Islet precursor cell (in vitro differentiated cells): Measurements from ENCODE around the gene SELPLG.
"Not testable (repeated sequence)": the region's sequence is repeated elsewhere in the genome, so short reads cannot be mapped to it uniquely, and the experiment has no call there.

Experiments
- DNase-seq: peaks from one replicate; pipeline ENCODE4 v3.0.0-alpha.2; 2018

SELPLG gene

DNA sequence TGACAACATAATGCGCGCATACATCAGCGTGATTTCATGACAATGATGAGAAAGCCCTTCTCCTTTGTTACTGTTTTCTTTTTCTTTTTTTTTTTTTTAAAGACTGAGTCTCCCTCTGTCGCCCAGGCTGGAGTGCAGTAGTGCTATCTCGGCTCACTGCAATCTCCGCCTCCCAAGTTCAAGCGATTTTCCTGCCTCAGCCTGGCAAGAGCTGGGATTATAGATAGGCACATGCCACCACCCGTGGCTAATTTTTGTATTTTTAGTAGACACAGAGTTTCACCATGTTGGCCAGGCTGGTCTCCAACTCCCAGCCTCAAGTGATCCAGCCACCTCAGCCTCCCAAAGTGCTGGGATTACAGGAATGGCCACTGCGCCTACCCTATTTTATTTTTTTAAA, 20.9 kb upstream of the SELPLG start:
- not testable (repeated sequence) for DNase-seq

DNA sequence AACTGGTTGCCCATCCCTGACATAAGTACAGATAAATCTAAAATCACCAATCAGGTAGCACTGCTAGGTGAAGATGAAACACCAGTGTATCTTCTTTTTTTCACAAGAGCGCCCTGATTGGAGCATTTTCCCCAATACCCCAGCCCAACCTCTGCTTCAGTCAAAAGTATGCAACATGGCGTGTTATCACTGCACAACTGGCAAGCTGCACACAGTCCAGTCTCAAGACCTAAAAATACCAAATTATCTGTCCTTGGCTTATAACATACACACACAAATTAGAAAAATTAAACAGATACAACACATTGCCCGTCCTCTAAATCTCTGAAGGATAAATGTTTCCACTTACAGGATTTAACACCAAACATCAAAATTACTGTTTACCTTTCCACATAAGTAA, 20.2 kb upstream of the SELPLG start:
- DNase-seq: no peak

DNA sequence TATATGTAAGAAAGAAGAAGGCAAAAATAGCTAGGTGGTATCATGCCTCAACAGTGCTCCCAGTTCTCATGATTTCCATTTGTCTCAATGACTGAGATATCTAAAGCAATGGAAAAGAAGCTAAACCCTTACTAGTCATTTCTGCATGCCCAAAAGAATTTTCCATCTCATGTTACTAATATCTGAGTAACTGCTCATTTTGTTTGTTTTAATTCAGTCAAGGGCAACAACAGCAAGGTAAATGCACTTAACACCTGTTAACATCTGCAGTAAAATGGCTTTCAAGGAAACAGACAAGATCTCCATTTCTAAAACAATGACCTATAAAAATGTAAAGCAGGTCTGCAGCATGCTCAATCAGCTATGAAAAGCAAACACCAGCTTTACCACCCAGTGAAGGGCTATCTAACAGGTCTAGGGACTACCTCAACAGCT, 19.4 kb upstream of the SELPLG start:
- DNase-seq: no peak

GRCh38 chr12:108650083-108650482, 16.4 kb upstream of the SELPLG start:
- DNase-seq: no peak

- peak; percentile 90 for DNase-seq
Measured at GRCh38 chr12:108649669-108650068, 16.0 kb upstream of the SELPLG start.

DNA sequence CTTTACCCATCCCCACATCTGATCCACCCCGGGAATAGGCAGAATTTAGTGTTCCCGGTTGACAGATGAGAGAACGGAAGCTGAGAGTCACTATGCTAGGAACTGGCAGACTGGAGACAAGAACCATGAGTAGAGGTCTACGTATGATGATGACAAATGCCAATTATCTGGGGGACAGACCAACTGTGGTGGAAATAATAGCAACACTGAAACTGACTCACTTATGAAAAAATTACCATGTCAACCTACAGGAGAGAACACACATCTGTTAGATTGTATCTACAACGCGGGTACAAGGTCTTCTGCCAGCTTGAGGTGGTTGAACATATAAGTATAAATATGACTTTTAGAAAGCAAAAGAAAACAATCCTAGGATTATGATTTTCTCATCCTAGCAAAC, 15.4 kb upstream of the SELPLG start:
- DNase-seq: no peak

DNA sequence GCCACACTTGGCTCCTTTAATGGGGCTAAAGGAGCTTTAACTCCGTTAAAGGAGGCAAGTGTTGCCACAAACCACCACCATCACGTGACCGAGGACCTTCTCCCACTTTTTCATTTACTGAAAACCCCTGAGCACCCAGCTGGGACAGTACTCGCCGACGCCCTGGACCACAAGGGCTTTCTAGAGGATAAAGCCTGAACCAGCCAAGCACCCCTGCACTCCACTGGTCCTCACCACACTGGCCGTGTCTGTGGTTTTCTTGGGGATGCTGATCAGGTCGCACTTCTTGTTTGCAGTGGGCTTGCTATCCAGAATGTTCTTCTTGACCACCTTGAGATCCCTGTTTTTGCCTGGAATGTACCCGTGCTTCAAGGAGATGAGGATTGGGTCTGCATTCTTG, 14.7 kb upstream of the SELPLG start:
- no peak for DNase-seq

DNA sequence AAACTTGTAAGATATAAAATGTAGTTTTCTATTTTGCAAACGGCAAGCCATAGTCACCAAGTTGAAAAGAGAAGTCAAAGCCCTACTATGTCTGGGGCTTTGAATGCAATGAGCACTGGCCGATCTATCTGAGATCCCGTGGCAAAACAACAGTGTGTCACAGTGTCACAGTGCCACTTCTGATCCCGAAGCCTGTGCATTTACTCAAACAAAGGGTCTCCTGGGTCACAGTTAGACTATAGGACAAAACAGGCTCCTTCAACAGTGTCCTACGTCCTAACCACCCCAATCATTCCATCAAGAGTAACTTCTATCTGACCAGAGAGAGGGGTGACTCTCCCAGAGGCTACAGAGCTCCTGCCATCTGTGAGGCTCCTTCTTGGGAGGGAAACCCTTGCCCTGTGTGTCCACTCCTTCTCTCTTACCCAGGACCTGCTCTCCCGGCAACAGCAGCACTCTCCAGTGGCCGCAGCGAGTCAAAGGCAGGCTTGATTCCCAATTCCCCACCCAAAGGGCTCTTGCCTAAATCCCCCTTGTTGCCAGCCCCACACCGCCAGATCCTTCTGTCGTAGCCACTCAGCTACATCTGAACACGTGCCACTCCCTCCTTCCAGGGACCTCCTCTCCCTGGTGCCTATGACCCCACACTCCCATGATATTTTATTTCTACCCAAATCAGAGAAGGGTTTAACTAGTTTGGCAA, 14.0 kb upstream of the SELPLG start:
- DNase-seq: no peak

- DNase-seq: no peak
Measured at GRCh38 chr12:108646600-108647579, 13.2 kb upstream of the SELPLG start.

DNA sequence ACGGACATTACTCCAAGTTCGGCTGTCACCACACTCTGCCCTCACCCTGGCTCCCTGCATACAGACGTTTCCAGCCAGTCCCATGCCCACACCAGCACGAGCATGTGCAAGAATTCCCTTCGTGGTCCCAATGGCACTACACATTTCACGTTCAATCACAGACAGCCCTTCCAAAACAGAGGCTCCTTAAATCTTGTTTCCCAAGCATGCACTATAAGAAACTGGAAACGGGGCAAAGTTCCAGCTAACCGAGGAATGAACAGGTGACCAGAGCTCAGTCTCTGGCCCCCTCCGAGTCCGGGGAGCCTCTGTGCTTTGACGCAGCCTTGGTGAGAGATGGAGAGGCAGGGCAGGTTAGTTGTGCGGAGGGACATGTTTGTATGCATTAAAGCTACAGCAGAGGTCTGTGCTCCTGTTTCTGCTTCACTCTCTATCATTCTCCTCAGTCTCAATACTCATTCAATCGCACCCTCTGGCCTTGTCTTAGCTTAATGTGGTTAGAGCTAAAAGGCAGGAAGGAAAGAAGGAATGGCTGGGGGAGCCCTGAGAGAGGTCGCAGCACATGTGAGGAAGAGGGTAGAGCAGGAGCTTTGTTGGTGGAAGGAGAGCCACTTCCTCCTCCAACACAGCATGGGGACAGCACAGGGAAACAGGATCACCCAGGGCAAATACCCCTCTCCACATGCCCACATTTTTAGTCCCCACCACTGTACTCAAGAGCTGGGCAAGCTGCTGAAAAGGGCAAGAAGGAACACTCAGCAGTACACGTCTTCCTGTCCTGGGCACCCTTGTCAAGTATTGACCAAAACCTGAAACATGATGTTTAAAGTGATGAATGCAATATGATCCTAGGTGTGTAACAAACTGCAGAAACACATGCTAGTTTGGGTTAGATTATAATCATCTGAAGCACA, 12.2 kb upstream of the SELPLG start:
- DNase-seq: no peak

DNA sequence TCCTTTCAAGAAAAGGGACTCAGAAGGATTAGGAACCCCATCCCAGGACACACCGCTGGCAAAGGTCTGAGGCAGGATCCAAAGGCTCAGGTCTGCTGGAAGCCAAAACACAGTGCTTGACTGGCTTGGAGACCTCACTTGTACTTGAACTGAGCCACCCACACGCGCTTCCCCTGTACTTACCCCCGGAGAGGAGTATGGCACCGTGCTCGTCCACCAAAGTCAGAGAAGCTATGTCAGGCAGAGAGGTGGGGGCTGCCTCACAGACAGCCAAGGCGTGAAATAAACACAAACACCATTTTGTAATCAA, 11.1 kb upstream of the SELPLG start:
- DNase-seq: no peak

GRCh38 chr12:108643941-108644810, 10.5 kb upstream of the SELPLG start:
- DNase-seq: no peak

GRCh38 chr12:108642899-108643654, 9.4 kb upstream of the SELPLG start:
- DNase-seq: no peak

DNA sequence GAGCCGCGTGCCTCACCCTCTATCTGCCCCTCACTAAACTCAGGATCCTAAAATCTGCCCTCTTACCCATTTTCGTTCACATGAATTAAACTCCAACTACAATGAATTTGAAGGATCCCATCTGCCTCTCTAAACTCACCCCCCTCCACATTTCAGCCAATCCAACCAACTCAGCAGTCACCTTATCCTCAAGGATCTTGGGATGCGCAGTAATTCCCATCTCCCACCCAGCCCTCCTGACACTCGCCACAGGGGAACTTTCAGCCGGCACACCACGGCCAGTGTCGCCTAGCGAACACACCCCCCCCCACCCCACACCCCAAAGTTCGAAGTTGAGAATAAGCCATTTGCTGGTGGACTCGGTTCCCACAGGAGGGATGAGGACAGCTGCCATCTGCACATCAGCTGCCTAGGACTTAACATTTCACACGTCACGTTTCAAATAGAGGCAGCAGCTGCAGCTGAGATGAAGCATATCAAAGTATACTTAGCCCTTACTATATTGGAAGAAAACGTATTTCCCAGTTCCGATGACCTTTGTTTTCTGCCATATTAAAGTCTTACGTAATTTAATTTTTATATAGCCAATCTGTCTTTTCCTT, 8.7 kb upstream of the SELPLG start:
- DNase-seq: no peak

GRCh38 chr12:108641446-108642268, 8.0 kb upstream of the SELPLG start:
- DNase-seq: no peak

DNA sequence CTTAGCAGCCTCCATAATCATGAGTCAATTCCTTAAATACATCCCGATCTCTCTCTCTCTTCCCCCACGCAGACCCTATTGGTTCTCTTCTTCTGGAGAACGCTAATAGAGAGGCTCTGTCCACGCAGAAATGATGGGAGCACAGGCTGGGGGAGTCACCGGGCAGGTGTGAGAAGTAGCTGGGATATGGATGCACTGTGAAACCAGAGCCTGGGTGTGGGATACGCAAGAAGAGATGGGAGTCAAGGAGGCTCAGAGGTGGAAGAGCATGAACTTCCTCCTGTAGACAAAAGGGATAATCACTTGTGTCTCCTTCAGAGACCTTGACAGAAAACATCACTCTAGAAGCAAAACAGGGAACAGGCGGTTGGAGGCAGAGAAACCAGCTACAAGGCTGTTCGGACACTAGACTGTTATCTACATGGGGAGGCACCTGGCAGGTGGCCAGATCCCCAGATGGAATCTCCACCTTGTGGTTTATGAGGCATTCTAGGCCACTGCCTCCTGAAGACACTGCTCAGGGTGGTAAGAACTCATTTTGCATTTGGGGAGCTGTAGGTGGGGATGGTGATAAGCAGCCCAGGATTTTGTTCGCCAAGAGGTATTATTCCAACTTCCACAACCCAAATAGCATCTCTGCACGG, 7.2 kb upstream of the SELPLG start:
- peak; percentile 60 for DNase-seq

DNA sequence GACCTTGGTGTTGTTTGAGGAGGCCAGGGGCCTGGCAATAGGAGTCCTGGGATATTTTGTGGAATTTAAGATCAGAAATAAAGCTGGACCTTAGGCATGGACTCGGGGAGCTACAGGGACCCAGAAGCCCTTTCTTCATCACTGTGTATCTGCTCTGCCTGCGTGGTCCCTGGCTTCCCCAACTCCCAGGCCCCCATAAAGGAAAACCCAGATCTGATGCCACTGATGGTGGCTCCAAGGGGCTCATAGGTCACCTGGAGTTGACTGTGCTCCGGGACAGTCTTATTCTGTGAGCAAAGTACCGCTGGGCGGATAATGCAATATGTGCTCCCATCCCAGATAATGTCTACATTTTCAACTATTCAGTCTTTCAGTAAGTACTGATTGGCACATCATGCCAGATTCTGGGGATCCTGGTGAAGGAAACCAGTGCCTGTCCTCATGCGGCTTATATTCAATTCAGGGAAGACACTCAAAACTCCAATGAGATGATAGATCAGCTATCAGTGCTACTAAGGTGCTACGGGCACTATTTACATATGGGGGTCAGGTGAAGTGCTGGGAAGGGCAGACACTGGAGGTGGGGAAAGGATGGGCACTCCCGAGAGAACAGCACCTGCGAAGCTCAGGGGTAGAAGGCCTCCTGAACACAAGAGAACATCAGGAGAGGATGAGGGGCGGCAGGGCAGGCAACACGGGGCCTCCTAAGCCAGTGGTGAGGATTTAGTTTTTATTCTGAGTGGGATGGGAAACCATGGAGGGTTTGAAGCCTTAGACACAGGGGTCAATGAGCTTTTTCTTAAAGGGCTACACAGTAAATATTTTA, 5.5 kb upstream of the SELPLG start:
- DNase-seq: no peak

DNA sequence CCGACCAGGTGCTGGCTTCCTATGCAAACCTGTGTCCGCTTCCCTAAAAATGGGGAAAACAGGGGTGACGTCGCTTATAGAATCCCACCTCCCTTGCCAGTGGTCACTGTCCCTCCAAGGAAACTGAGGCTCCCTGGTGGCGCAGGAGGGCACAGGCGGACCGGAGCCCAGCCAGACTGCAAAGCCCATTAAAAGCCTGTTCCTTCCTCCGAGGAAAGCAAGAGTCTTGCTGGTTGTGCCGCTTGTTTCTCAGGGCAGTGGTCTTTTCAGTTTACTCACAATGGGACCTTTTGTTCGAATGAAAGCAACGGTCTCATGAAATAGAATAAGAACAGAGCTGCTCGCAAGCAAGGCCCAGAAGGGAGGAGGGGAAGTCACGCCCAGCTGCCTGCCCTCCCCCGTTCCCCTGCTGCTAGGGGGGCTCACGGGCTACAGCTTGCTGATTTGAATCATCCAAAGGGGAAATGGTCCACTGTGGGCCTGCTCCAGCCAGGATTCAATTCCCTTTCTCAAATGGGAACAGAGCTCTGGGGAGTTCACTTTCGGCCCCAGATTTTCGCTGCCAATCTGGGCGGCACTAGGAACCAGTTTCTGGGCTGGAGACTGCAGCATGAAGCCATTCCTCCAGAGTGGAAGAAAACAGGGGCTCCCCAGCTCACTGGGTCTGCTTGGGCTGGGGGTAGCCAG, 4.6 kb upstream of the SELPLG start:
- peak; percentile 89 for DNase-seq
